ENCODE data around the gene THY1. TPM values are rescaled to one million over a fixed set of nuclear protein-coding genes. Genes with fewer than 3 reads are reported as not detected.

Gene THY1
- total and polyA plus RNA-seq, 3 experiments from 2014 or later = 0.40 to 0.74 TPM; not detected in 1

DNA sequence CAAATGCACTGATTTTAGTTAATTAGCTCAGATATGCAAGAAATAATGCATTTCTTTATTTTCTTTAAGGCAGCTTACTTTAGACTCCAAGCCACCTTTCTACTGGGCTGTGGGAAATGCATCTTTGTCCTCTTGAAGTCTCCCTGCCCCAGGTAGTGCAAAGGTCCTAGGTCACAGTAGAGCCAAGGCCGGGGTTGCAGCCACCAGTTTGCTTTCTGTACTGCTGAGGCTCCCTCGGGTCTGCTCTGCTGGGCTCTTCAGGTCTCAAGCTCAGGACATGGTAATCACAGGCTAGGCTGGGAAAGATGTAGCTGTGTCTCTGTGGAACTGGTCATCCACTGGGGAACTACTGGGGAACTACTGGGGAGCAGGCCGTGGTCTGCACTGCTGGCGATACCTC, 25.4 kb upstream of the THY1 start:
- H3K9me3 ChIP-seq (ENCODE audit: low read length) = no peaks in the 10 kb centered on the region
- Mint-ChIP-seq H3K4me1 (no peaks in the 10 kb centered on the region), H3K27me3 (peaks cover 26 to 67% of the 10 kb centered on the region in 2 donors), H3K4me3 (no peak overlapping the region), H3K27ac (no peak overlapping the region), H3K36me3 (peaks cover 0 to 1% (median 0%) of the 10 kb centered on the region in 3 donors), H3K9me3 (no peaks in the 10 kb centered on the region)
- no peak overlapping the region for H3K4me3 ChIP-seq (ENCODE audit: low read length)
- no peaks in the 10 kb centered on the region for H3K36me3 ChIP-seq (ENCODE audit: insufficient read depth, low read length)
- ChIA-PET POLR2A (no interaction called here), CTCF (interaction anchor here (0.9 kb wide), 1 partner anchor 92 kb away, joined by 3 read pairs; no protein-coding TSS in a partner anchor)
- H3K27ac ChIP-seq (ENCODE audit: low read depth, low read length) = no peak overlapping the region
- DNase-seq = no peak
- H3K4me1 ChIP-seq (ENCODE audit: insufficient read depth, low read length) = no peaks in the 10 kb centered on the region
- H3K27me3 ChIP-seq (ENCODE audit: insufficient read depth, low read length, poor library complexity, severe bottlenecking) = no peaks in the 10 kb centered on the region

DNA sequence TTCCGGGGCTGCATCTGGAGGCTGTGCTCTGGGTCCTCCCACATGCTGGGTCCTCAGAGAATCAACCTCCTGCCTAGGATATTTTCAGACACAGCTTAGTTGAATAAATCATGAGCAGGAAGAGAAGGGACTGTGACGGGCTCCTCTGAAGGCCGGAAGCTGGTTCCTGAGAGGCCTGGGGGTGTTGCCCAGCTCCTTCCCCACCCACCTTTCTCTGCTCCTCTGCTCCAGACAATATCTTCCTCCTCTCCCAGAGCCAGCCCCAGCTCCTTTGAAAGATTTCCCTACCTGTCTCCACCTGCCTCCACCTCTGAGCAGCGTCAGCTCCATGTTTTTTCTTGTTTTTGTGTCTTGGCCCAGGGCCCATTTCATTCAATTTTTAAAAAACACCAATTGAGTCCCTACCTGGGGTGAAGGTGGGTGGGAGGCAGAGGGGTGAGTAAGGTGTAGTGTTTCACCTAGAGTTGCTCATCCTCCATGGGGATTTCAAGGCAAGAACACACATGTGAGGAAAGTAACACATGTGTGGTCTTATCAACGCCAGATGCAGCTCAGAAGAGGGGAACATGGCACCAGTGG, 24.8 kb upstream of the THY1 start:
- no peak overlapping the region for H3K4me3 Mint-ChIP-seq
- peaks cover 0 to 1% (median 0%) of the 10 kb centered on the region in 3 donors for H3K36me3 Mint-ChIP-seq
- H3K9me3 Mint-ChIP-seq = no peaks in the 10 kb centered on the region
- peaks cover 0 to 1% (median 0%) of the 10 kb centered on the region in 3 donors for H3K4me1 Mint-ChIP-seq
- Histone ChIP-seq H3K36me3 (ENCODE audit: insufficient read depth, low read length) (no peaks in the 10 kb centered on the region), H3K4me1 (ENCODE audit: insufficient read depth, low read length) (no peaks in the 10 kb centered on the region), H3K27ac (ENCODE audit: low read depth, low read length) (no peak overlapping the region), H3K4me3 (ENCODE audit: low read length) (no peak overlapping the region), H3K27me3 (ENCODE audit: insufficient read depth, low read length, poor library complexity, severe bottlenecking) (no peaks in the 10 kb centered on the region), H3K9me3 (ENCODE audit: low read length) (no peaks in the 10 kb centered on the region)
- no peak overlapping the region for H3K27ac Mint-ChIP-seq
- CTCF ChIA-PET = interaction anchor here (0.9 kb wide), 1 partner anchor 91 kb away, joined by 3 read pairs; no protein-coding TSS in a partner anchor
- H3K27me3 Mint-ChIP-seq = peaks cover 20 to 62% of the 10 kb centered on the region in 2 donors
- POLR2A ChIA-PET = no interaction called here
- no peak for DNase-seq

DNA sequence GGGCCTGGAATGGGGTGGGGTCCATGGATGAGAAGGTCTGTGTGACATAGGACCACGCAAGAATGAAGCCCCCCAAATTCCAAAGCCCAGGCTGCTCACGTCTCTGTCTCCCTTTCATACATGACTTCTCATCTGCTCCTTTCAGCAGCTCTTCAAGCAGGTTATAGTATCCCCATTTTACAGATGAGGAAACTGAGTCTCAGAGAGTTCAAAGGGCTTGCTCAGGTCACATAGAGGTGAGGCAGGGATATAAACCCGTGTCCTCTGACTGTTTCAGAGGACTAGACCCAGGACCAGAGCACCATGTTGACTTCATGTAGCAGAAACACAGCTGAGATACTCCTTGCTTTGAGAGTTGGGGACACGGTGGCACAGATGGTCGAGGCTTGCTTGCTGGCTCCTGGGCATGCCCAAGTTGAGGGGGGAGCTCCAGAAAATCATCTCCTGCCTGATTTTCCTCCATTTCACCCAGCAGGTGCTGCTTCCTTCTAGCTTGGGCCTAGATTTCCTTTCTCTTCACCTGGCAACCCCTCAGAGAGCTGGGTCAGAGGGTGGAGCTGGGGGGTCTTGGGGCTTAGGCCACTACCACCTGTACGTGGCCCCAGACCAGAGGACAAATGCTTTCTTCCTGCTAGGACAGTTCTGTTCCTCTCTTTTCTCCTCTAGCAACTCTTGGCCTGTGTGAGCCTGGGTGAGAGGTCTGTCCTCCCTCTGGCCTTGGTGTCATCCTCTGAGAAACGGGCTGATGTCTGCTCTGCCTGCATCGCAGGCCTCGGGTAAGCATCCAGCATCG, 24.1 kb upstream of the THY1 start:
- Mint-ChIP-seq H3K27me3 (peaks cover 18 to 58% of the 10 kb centered on the region in 2 donors), H3K4me3 (no peak overlapping the region), H3K36me3 (peaks cover 0 to 1% (median 0%) of the 10 kb centered on the region in 3 donors), H3K27ac (no peak overlapping the region), H3K9me3 (no peaks in the 10 kb centered on the region), H3K4me1 (peaks cover 0 to 5% (median 0%) of the 10 kb centered on the region in 3 donors)
- no peaks in the 10 kb centered on the region for H3K27me3 ChIP-seq (ENCODE audit: insufficient read depth, low read length, poor library complexity, severe bottlenecking)
- CTCF ChIA-PET = no interaction called here
- POLR2A ChIA-PET = no interaction called here
- H3K4me1 ChIP-seq (ENCODE audit: insufficient read depth, low read length) = no peaks in the 10 kb centered on the region
- H3K27ac ChIP-seq (ENCODE audit: low read depth, low read length) = no peak overlapping the region
- DNase-seq = no peak
- H3K4me3 ChIP-seq (ENCODE audit: low read length) = no peak overlapping the region
- no peaks in the 10 kb centered on the region for H3K9me3 ChIP-seq (ENCODE audit: low read length)
- no peaks in the 10 kb centered on the region for H3K36me3 ChIP-seq (ENCODE audit: insufficient read depth, low read length)

DNA sequence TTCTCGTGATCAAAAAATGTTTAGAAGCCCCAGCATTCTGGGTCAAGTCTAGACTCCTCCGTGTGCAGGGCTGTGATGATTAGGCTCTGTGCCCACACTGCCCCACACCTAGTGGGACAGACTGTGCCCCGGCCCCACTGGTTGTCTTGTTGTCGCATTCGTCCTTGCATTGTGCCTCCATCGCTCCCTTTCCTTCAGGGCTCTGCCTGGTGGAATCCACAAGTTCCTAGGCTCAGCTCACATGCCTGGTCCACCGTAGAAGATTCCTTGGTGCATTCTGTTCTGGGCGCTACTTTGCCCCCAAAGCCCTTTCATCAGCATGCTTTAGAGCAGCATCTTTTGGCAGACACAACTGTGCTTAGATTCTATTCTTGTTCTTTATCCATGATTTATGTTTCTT, 23.5 kb upstream of the THY1 start:
- no peaks in the 10 kb centered on the region for H3K9me3 Mint-ChIP-seq
- peaks cover 18 to 52% of the 10 kb centered on the region in 2 donors for H3K27me3 Mint-ChIP-seq
- Histone ChIP-seq H3K9me3 (ENCODE audit: low read length) (no peaks in the 10 kb centered on the region), H3K36me3 (ENCODE audit: insufficient read depth, low read length) (no peaks in the 10 kb centered on the region), H3K27ac (ENCODE audit: low read depth, low read length) (no peak overlapping the region), H3K27me3 (ENCODE audit: insufficient read depth, low read length, poor library complexity, severe bottlenecking) (no peaks in the 10 kb centered on the region), H3K4me3 (ENCODE audit: low read length) (no peak overlapping the region), H3K4me1 (ENCODE audit: insufficient read depth, low read length) (peaks cover under 1% of the 10 kb centered on the region)
- H3K4me1 Mint-ChIP-seq = peaks cover 0 to 5% (median under 1%) of the 10 kb centered on the region in 3 donors
- no peak overlapping the region for H3K27ac Mint-ChIP-seq
- H3K36me3 Mint-ChIP-seq = peaks cover 0 to 1% (median 0%) of the 10 kb centered on the region in 3 donors
- no peak for DNase-seq
- POLR2A ChIA-PET = no interaction called here
- no peak overlapping the region for H3K4me3 Mint-ChIP-seq
- CTCF ChIA-PET = no interaction called here

DNA sequence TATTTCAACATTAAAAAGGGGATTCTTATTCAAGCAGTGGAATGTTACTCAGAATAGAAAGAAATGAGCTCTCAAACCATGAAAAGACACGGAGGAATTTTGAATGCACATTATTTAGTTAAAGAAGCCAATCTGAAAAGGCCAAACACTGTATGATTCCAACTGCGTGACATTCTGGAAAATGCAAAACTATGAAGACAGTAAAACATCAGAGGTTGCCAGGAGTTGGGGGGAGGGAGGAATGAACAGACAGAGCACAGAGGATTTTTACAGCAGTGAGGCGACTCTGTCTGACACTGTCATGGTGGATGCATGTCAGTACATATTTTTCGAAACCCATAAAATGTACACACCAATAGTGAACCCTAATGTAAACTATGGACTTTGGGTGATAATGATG, 22.9 kb upstream of the THY1 start:
- H3K27me3 Mint-ChIP-seq = peaks cover 23 to 51% of the 10 kb centered on the region in 2 donors
- H3K27ac Mint-ChIP-seq = no peak overlapping the region
- Histone ChIP-seq H3K9me3 (ENCODE audit: low read length) (no peaks in the 10 kb centered on the region), H3K36me3 (ENCODE audit: insufficient read depth, low read length) (no peaks in the 10 kb centered on the region), H3K4me3 (ENCODE audit: low read length) (no peak overlapping the region), H3K27ac (ENCODE audit: low read depth, low read length) (no peak overlapping the region), H3K4me1 (ENCODE audit: insufficient read depth, low read length) (peaks cover 6% of the 10 kb centered on the region), H3K27me3 (ENCODE audit: insufficient read depth, low read length, poor library complexity, severe bottlenecking) (no peaks in the 10 kb centered on the region)
- no peak for DNase-seq
- peaks cover 0 to 1% (median 0%) of the 10 kb centered on the region in 3 donors for H3K36me3 Mint-ChIP-seq
- CTCF ChIA-PET = no interaction called here
- no peaks in the 10 kb centered on the region for H3K9me3 Mint-ChIP-seq
- POLR2A ChIA-PET = no interaction called here
- H3K4me3 Mint-ChIP-seq = no peak overlapping the region
- H3K4me1 Mint-ChIP-seq = peaks cover 5 to 10% (median 6%) of the 10 kb centered on the region in 3 donors

DNA sequence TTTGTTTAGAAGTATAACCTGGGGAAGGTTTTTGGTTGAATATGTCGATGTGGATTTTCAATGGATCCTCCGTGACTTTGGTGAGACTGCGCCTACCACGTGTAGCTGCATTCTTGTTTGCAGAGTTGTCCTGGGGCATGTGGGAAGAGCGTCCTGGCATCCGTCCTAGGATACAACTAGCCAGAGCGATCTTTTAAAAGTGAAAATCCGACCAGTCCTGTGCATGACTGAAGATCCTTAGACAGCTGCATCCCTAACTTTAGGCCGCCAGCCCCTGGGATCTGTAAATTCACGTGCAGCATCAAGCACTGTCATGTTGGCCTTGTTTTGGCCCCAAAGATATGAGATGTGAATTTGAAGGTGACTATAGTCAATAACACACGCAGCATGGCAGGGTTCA, 22.4 kb upstream of the THY1 start:
- Mint-ChIP-seq H3K27ac (no peak overlapping the region), H3K4me1 (peaks cover 10 to 15% (median 11%) of the 10 kb centered on the region in 3 donors), H3K36me3 (peaks cover 0 to 1% (median 0%) of the 10 kb centered on the region in 3 donors), H3K4me3 (no peak overlapping the region), H3K27me3 (peaks cover 23 to 51% of the 10 kb centered on the region in 2 donors), H3K9me3 (no peaks in the 10 kb centered on the region)
- H3K4me1 ChIP-seq (ENCODE audit: insufficient read depth, low read length) = peaks cover 6% of the 10 kb centered on the region
- DNase-seq = no peak
- H3K36me3 ChIP-seq (ENCODE audit: insufficient read depth, low read length) = no peaks in the 10 kb centered on the region
- no peak overlapping the region for H3K4me3 ChIP-seq (ENCODE audit: low read length)
- no peaks in the 10 kb centered on the region for H3K27me3 ChIP-seq (ENCODE audit: insufficient read depth, low read length, poor library complexity, severe bottlenecking)
- ChIA-PET CTCF (no interaction called here), POLR2A (no interaction called here)
- no peak overlapping the region for H3K27ac ChIP-seq (ENCODE audit: low read depth, low read length)
- H3K9me3 ChIP-seq (ENCODE audit: low read length) = no peaks in the 10 kb centered on the region

DNA sequence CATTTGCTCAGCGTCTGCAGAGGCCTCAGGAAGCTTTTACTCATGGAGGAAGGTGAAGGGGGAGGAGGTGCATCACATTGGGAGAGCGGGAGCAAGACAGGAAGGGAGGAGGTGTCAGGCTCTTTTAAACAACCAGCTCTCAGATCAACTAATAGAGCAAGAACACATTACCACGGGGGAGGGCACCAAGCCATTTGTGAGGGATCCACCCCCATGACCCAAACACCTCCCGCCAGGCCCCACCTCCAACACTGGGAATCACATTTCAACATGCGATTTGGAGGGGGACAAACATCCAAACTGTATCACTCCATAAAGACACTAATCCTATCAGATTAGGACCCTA, 18.9 kb upstream of the THY1 start:
- peaks cover 38 to 43% of the 10 kb centered on the region in 2 donors for H3K27me3 Mint-ChIP-seq
- peaks cover 0 to 3% (median 1%) of the 10 kb centered on the region in 3 donors for H3K36me3 Mint-ChIP-seq
- H3K4me3 ChIP-seq (ENCODE audit: low read length) = no peak overlapping the region
- no peaks in the 10 kb centered on the region for H3K27me3 ChIP-seq (ENCODE audit: insufficient read depth, low read length, poor library complexity, severe bottlenecking)
- H3K9me3 Mint-ChIP-seq = peaks cover 0 to 7% (median 5%) of the 10 kb centered on the region in 5 donors
- peak overlapping the region; percentile 57 for H3K27ac ChIP-seq (ENCODE audit: low read depth, low read length)
- H3K27ac Mint-ChIP-seq = peak overlapping the region in 1 of 8 donors; percentile 60
- no peaks in the 10 kb centered on the region for H3K36me3 ChIP-seq (ENCODE audit: insufficient read depth, low read length)
- peaks cover 6% of the 10 kb centered on the region for H3K4me1 ChIP-seq (ENCODE audit: insufficient read depth, low read length)
- CTCF ChIA-PET = no interaction called here
- no peak for DNase-seq
- no peak overlapping the region for H3K4me3 Mint-ChIP-seq
- POLR2A ChIA-PET = no interaction called here
- H3K4me1 Mint-ChIP-seq = peaks cover 10 to 15% (median 12%) of the 10 kb centered on the region in 3 donors
- no peaks in the 10 kb centered on the region for H3K9me3 ChIP-seq (ENCODE audit: low read length)

DNA sequence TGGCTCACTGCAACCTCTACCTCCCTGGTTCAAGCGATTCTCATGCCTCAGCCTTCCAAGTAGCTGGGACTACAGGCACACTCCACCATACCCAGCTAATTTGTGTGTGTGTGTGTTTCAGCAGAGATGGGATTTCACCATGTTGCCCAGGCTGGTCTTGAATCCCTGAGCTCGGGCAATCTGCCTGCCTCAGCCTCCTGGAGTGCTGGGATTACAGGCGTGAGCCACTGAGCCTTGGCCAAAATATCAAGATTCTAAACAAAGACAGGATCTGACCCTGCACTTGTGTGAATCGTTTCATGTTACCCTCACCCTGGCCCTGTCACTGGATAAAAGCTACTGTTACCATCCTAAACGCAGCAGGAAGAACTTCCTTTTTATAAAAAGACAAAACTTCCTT, 15.6 kb upstream of the THY1 start:
- Histone ChIP-seq H3K4me3 (ENCODE audit: low read length) (no peak overlapping the region), H3K27ac (ENCODE audit: low read depth, low read length) (no peak overlapping the region), H3K27me3 (ENCODE audit: insufficient read depth, low read length, poor library complexity, severe bottlenecking) (no peaks in the 10 kb centered on the region), H3K4me1 (ENCODE audit: insufficient read depth, low read length) (peaks cover 6% of the 10 kb centered on the region), H3K36me3 (ENCODE audit: insufficient read depth, low read length) (no peaks in the 10 kb centered on the region), H3K9me3 (ENCODE audit: low read length) (no peaks in the 10 kb centered on the region)
- H3K9me3 Mint-ChIP-seq = peaks cover 3 to 12% (median 8%) of the 10 kb centered on the region in 5 donors
- POLR2A ChIA-PET = no interaction called here
- peaks cover 10 to 15% (median 12%) of the 10 kb centered on the region in 3 donors for H3K4me1 Mint-ChIP-seq
- peaks cover 31 to 35% of the 10 kb centered on the region in 2 donors for H3K27me3 Mint-ChIP-seq
- DNase-seq = no peak
- H3K27ac Mint-ChIP-seq = no peak overlapping the region
- H3K36me3 Mint-ChIP-seq = peaks cover 0 to 3% (median 0%) of the 10 kb centered on the region in 3 donors
- H3K4me3 Mint-ChIP-seq = no peak overlapping the region
- CTCF ChIA-PET = interaction anchor here (0.5 kb wide), 1 partner anchor 69 kb away, joined by 3 read pairs; no protein-coding TSS in a partner anchor

All from CD8-positive, alpha-beta memory T cell (primary cell).